Endothelial cell (in vitro differentiated cells): ENCODE measurements around the gene SPON1. TPM values are rescaled to one million over a fixed set of nuclear protein-coding genes. Genes with fewer than 3 reads are reported as not detected.

Experiments
- DNase-seq: peaks from one replicate; pipeline ENCODE4 v3.0.0; 2021; ENCODE audit warnings: low spot score
- H3K27ac Mint-ChIP-seq: one replicate; pipeline ENCODE4 v1.8.0; 2021; ENCODE audit warnings: mixed read lengths, inconsistent platforms; ENCODE audit not compliant: unreplicated experiment
- H3K27me3 Mint-ChIP-seq: one replicate; pipeline ENCODE4 v1.8.0; 2021; ENCODE audit warnings: mild to moderate bottlenecking, moderate library complexity, mixed read lengths, inconsistent platforms; ENCODE audit not compliant: unreplicated experiment
- H3K36me3 Mint-ChIP-seq: one replicate; pipeline ENCODE4 v1.8.0; 2021; ENCODE audit warnings: mild to moderate bottlenecking, low read depth, mixed read lengths, inconsistent platforms; ENCODE audit not compliant: unreplicated experiment
- H3K4me1 Mint-ChIP-seq: one replicate; pipeline ENCODE4 v1.8.0; 2021; ENCODE audit warnings: mild to moderate bottlenecking, mixed read lengths, inconsistent platforms; ENCODE audit not compliant: unreplicated experiment
- H3K4me3 Mint-ChIP-seq: one replicate; pipeline ENCODE4 v1.8.0; 2021; ENCODE audit warnings: mild to moderate bottlenecking, mixed read lengths, inconsistent platforms; ENCODE audit not compliant: unreplicated experiment
- H3K9me3 Mint-ChIP-seq: one replicate; pipeline ENCODE4 v1.8.0; 2021; ENCODE audit warnings: mixed read lengths, inconsistent platforms; ENCODE audit not compliant: unreplicated experiment
- CTCF ChIP-seq: fragments of 200-600 bp; sonication (generic); IDR thresholded peaks from one replicate; pipeline ENCODE4 v1.5.0; 2021; ENCODE audit warnings: antibody characterized with exemption; ENCODE audit not compliant: unreplicated experiment
- total RNA-seq: library from RNA; stranded (reverse); fragmentation: NEBNext Ultra II Directional; extraction: Animal tissue kit (Norgen Biotek cat#: 25700); gene quantifications from one replicate; pipeline ENCODE4 v1.2.1, GENCODE V29; 2021; ENCODE audit not compliant: unreplicated experiment

The SPON1 gene
- total RNA-seq, 1 donor from 2014 or later = 120 TPM

DNA sequence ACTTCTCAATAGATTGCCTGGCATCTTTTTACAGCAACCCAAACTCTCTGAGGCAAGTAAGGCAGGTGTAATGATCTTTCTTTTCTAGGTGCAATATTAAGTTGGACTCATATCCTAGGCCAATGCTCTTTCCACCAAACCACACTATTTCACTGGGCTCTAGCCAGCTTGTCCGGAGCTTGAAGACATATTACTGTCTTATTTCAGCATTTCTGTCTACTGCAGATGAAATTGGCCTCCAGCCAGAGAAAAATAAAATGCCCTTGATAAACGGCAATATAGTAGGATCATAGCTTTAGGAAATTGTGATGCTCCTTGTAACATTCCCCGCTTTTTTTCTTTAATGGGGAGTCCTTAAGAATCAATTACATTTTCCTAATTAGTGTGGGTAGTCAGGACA lies 48.1 kb downstream of the SPON1 start:
- no peak overlapping the region for H3K4me3 Mint-ChIP-seq

DNA sequence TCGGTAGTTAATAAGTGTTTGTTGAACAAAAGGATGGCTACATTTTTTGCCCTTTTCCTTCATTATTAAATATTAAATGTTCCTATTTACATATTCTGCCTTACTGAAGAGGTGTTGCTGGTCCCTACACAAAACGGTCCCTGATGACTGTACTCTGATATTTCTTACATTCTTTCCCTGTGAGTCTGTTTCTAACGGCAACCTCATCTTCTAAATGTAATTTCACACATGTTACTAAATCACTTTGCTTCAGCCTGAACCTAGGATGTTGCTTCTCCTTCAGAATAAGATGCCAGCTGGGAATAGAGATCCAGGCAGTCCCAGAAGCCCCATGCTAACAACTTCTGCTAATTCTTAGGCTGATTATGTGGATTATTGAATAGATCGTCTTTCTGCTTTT lies 50.3 kb downstream of the SPON1 start:
- H3K4me3 Mint-ChIP-seq = no peak overlapping the region
- H3K27ac Mint-ChIP-seq = no peak overlapping the region
- no peaks in the 10 kb centered on the region for H3K9me3 Mint-ChIP-seq
- H3K27me3 Mint-ChIP-seq = peaks cover 2% of the 10 kb centered on the region
- peaks cover 10% of the 10 kb centered on the region for H3K4me1 Mint-ChIP-seq
- TF ChIP-seq CTCF = no peak
- no peak for DNase-seq
- peaks cover 8% of the 10 kb centered on the region for H3K36me3 Mint-ChIP-seq

More for the DNA sequence above, 48.1 kb downstream of the SPON1 start:
- H3K36me3 Mint-ChIP-seq = peaks cover 28% of the 10 kb centered on the region
- H3K4me1 Mint-ChIP-seq = peaks cover 4% of the 10 kb centered on the region
- peaks cover 2% of the 10 kb centered on the region for H3K27me3 Mint-ChIP-seq
- no peak overlapping the region for H3K27ac Mint-ChIP-seq
- TF ChIP-seq CTCF = no peak
- peaks cover 5% of the 10 kb centered on the region for H3K9me3 Mint-ChIP-seq
- no peak for DNase-seq

GRCh38 chr11:14015711-14016110 lies 53.2 kb downstream of the SPON1 start:
- DNase-seq = no peak
- TF ChIP-seq CTCF = no peak
- Mint-ChIP-seq H3K27me3 (peaks cover 2% of the 10 kb centered on the region), H3K36me3 (peaks cover 8% of the 10 kb centered on the region), H3K9me3 (no peaks in the 10 kb centered on the region), H3K27ac (peak overlapping the region; percentile 38), H3K4me1 (peaks cover 13% of the 10 kb centered on the region), H3K4me3 (no peak overlapping the region)

DNA sequence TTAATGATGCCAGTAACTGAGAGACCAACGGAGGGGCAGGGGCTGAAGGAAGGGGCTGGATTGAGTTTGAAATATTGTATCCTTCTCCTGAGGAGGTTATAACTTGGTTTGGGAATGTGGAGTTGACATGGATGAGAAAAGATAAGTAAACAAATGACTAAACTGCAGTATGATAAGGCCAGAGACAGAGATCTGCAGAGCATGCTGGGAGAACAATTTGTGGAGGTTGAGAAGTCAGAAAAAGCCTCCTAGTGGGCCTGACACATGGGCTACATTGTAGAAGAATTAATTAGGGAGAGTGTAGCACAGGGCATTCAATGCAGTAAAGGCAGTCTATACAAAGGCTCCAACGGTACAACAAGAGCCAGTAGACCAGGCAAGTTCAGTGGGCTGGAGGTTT lies 55.9 kb downstream of the SPON1 start:
- no peak for TF ChIP-seq CTCF
- Mint-ChIP-seq H3K4me3 (no peak overlapping the region), H3K27ac (no peak overlapping the region), H3K27me3 (peaks cover 5% of the 10 kb centered on the region), H3K36me3 (peaks cover 4% of the 10 kb centered on the region), H3K9me3 (no peaks in the 10 kb centered on the region), H3K4me1 (peaks cover 34% of the 10 kb centered on the region)
- no peak for DNase-seq

DNA sequence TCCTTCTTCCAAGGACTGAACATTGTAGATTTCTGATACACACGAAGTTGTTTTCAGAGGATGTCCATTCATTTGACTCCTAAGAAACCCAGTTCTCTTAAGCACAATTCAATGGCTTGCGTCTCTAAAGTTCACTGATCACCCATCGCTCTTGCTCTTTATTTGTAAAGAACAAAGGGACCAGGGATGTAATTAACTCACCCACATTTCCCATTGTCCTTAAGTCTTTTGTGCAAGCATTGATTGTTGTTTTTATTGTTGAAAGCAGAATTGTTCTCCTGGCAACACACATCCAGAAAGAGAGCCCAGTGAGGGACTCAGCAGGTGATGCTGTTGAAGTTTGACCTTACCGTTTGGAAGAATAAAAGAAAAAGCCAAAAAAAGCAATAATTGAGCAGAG lies 59.2 kb downstream of the SPON1 start:
- peaks cover 38% of the 10 kb centered on the region for H3K4me1 Mint-ChIP-seq
- TF ChIP-seq CTCF = no peak
- DNase-seq = no peak
- peaks cover 5% of the 10 kb centered on the region for H3K36me3 Mint-ChIP-seq
- peaks cover 8% of the 10 kb centered on the region for H3K27me3 Mint-ChIP-seq
- no peak overlapping the region for H3K27ac Mint-ChIP-seq
- H3K4me3 Mint-ChIP-seq = no peak overlapping the region
- no peaks in the 10 kb centered on the region for H3K9me3 Mint-ChIP-seq
